K562 (cell line): Measurements from ENCODE around the gene LIX1L. TPM values are rescaled to one million over a fixed set of nuclear protein-coding genes. Genes with fewer than 3 reads are reported as not detected.

Experiments
- CEBPB ChIP-seq: fragments of 450-650 bp; IDR thresholded peaks from 2 replicates; pipeline ENCODE4 v1.6.1; 2016; ENCODE audit warnings: missing genetic modification characterization, missing compliant biosample characterization
- CUX1 ChIP-seq: fragments of 200-800 bp; sonication (Bioruptor generic); IDR thresholded peaks from 2 replicates; pipeline ENCODE4 v1.6.1; 2016; ENCODE audit warnings: missing genetic modification characterization, missing compliant biosample characterization
- HMG20A ChIP-seq: fragments of 450-650 bp; formaldehyde crosslinking; conservative IDR thresholded peaks from 2 replicates; pipeline ENCODE4 v1.4.0; 2020; ENCODE audit warnings: mild to moderate bottlenecking, mixed read lengths
- JUNB ChIP-seq: fragments of 450-650 bp; formaldehyde crosslinking; conservative IDR thresholded peaks from 2 replicates; pipeline ENCODE4 v1.4.0; 2020; ENCODE audit warnings: mild to moderate bottlenecking
- MYC ChIP-seq, 2 experiments: fragments of 250-450 bp in 1 of 2; sonication (Bioruptor Pico) in 1 of 2; IDR thresholded peaks; 2 replicates each; pipeline versions ENCODE4 v1.5.1 to v1.6.1; 2012 to 2021; ENCODE audit warnings: low read depth in 2 of 2, borderline replicate concordance in 1 of 2, improper control_type of control experiment in 1 of 2, low read length in 1 of 2, mild to moderate bottlenecking in 1 of 2, moderate library complexity in 1 of 2
- NRF1 ChIP-seq, 2 experiments: fragments of 450-650 bp; IDR thresholded peaks in 1 of 2; conservative IDR thresholded peaks in 1 of 2; 2 replicates each; pipeline ENCODE4 v1.6.1; 2014; ENCODE audit warnings: mild to moderate bottlenecking in 2 of 2
- POLR2AphosphoS2 ChIP-seq: IDR thresholded peaks from 2 replicates; pipeline ENCODE4 v1.6.1; 2012; ENCODE audit warnings: low read length, improper control_type of control experiment
- RBFOX2 ChIP-seq: fragments of 200-400 bp; formaldehyde crosslinking; IDR thresholded peaks from 2 replicates; pipeline ENCODE4 v1.6.1; 2017; ENCODE audit warnings: low read depth, mild to moderate bottlenecking, low read length, moderate library complexity
- SFPQ ChIP-seq: fragments of 200-400 bp; formaldehyde crosslinking; IDR thresholded peaks from 2 replicates; pipeline ENCODE4 v1.6.1; 2017; ENCODE audit warnings: mild to moderate bottlenecking, low read depth, low read length, moderate library complexity
- SIN3A ChIP-seq, 2 experiments: fragments of 150-350 bp in 1 of 2; IDR thresholded peaks; 2 replicates each; pipeline ENCODE4 v1.6.1; 2011 to 2016; ENCODE audit warnings: borderline replicate concordance in 2 of 2, low read depth in 2 of 2, low read length in 2 of 2, mild to moderate bottlenecking in 2 of 2, moderate library complexity in 2 of 2; ENCODE audit not compliant: control insufficient read depth in 1 of 2
- SNAPC5 ChIP-seq: fragments of 250-450 bp; sonication (Bioruptor Pico); IDR thresholded peaks from 2 replicates; pipeline ENCODE4 v1.8.0; 2021; ENCODE audit warnings: moderate library complexity, mild to moderate bottlenecking, inconsistent platforms
- SP1 ChIP-seq: sonication (generic); formaldehyde crosslinking; IDR thresholded peaks from 2 replicates; pipeline ENCODE4 v1.8.1; 2022; ENCODE audit warnings: mild to moderate bottlenecking, missing genetic modification reagents
- TEAD4 ChIP-seq, 2 experiments: sonication (generic) in 1 of 2; formaldehyde crosslinking in 1 of 2; IDR thresholded peaks; 2 replicates each; pipeline versions ENCODE4 v1.6.1 to v1.8.0; 2012 to 2022; ENCODE audit warnings: borderline replicate concordance in 1 of 2, inconsistent platforms in 1 of 2, low read length in 1 of 2, mild to moderate bottlenecking in 1 of 2, missing genetic modification reagents in 1 of 2
- ZBTB5 ChIP-seq: fragments of 450-650 bp; IDR thresholded peaks from 2 replicates; pipeline ENCODE4 v1.6.1; 2017; ENCODE audit warnings: antibody characterized with exemption
- ZEB2 ChIP-seq: fragments of 450-650 bp; IDR thresholded peaks from 2 replicates; pipeline ENCODE4 v1.6.1; 2016
- ZNF253 ChIP-seq: fragments of 250-450 bp; sonication (Bioruptor Pico); conservative IDR thresholded peaks from 2 replicates; pipeline ENCODE4 v1.6.1; 2021; ENCODE audit warnings: mild to moderate bottlenecking
- polyA plus RNA-seq, 8 experiments: library from polyadenylated mRNA; depleted of rRNA in 4 of 8; stranded (reverse) in 5 of 8; unstranded in 3 of 8; fragments of >200 nt; fragmentation: Nextera tagmentation in 2 of 8; fragmentation: Illumina TruSeq in 1 of 8; extraction: Ambion mirVana in 2 of 8; extraction: Trizol in 1 of 8; gene quantifications; 2 replicates each; pipeline versions ENCODE4 v1.2.1 to v1.2.3, GENCODE V29; 2011 to 2014; ENCODE audit warnings: inconsistent platforms in 1 of 8, missing spikeins in 1 of 8
- total RNA-seq, 7 experiments: library from RNA; depleted of rRNA in 6 of 7; stranded (reverse); fragments of >200 nt in 6 of 7; fragmentation: Illumina TruSeq in 2 of 7; extraction: Trizol in 2 of 7; gene quantifications; 2 replicates each; pipeline versions ENCODE4 v1.2.1 to v1.2.3, GENCODE V29; 2011 to 2021; ENCODE audit warnings: low replicate concordance in 1 of 7

The LIX1L gene
- total and polyA plus RNA-seq, 9 of the 15 experiments (the other 6 are each of a cell fraction or from before 2014, with no cell fraction given) = 4.6 to 26.5 (median 12.5) TPM

GRCh38 chr1:145980457-145980994 lies 22.7 kb upstream of the LIX1L start (continued):
- TF ChIP-seq CEBPB (tag) (peak; percentile 65), SP1 (CRISPR knock-in tag) (0 out of 2 replicates have a peak, but pooled peaks have one; percentile 20), SNAPC5 (CRISPR knock-in tag) (no peak), ZBTB5 (no peak), RBFOX2 (0 out of 2 replicates have a peak, but pooled peaks have one; percentile 5), CUX1 (CRISPR knock-in tag) (no peak; the same call in 1 of the 2 replicates), JUNB (no peak), HMG20A (CRISPR knock-in tag) (no peak), SFPQ (no peak), TEAD4 (IDR thresholded peaks at IDR 0.05; ENCODE audit: low read length) (no peak), TEAD4 (CRISPR knock-in tag; IDR thresholded peaks at IDR 0.05; ENCODE audit: borderline replicate concordance) (no peak), NRF1 (conservative IDR thresholded peaks at IDR 0.05 in 1 of 2, IDR thresholded peaks at IDR 0.05 in 1 of 2) (no peak), ZEB2 (no peak), SIN3A (IDR thresholded peaks at IDR 0.05; ENCODE audit: borderline replicate concordance in 2 of 2, control insufficient read depth in 1 of 2, low read depth in 2 of 2, low read length in 2 of 2) (no peak), MYC (IDR thresholded peaks at IDR 0.05; ENCODE audit: low read depth, low read length) (no peak), MYC (CRISPR knock-in tag; IDR thresholded peaks at IDR 0.05; ENCODE audit: borderline replicate concordance, low read depth) (peak; percentile 22; the same call in 1 of the 2 replicates), ZNF253 (no peak), POLR2AphosphoS2 (no peak)
- TF ChIP-seq, all 486 proteins: peak for 5
